SJSA1 (cell line): ENCODE results near the gene KAT5. TPM values are rescaled to one million over a fixed set of nuclear protein-coding genes. Genes with fewer than 3 reads are reported as not detected.
A peak's percentile ranks its signal among the peaks of the same experiment; 100 is the strongest.
"Not testable (repeated sequence)": the region's sequence is repeated elsewhere in the genome, so short reads cannot be mapped to it uniquely, and the experiment has no call there.

Experiments
- DNase-seq, 2 experiments: peaks; one replicate each; pipeline ENCODE4 v3.0.0-alpha.2; 2015 to 2020; ENCODE audit warnings: low spot score in 2 of 2, low read depth in 1 of 2
- H3K27ac ChIP-seq: fragments of 250-450 bp; sonication (Bioruptor Pico); 2 replicates; pipeline ENCODE4 v1.5.1; 2020; ENCODE audit warnings: mild to moderate bottlenecking, moderate library complexity
- H3K27me3 ChIP-seq: fragments of 250-450 bp; sonication (Bioruptor Pico); replicated peaks from 2 replicates; pipeline ENCODE4 v1.5.1; 2020; ENCODE audit warnings: mild to moderate bottlenecking, moderate library complexity
- H3K36me3 ChIP-seq: fragments of 250-450 bp; sonication (Bioruptor Pico); 2 replicates; pipeline ENCODE4 v1.5.1; 2020; ENCODE audit warnings: mild to moderate bottlenecking
- H3K4me1 ChIP-seq: fragments of 250-450 bp; sonication (Bioruptor Pico); replicated peaks from 2 replicates; pipeline ENCODE4 v1.6.1; 2021; ENCODE audit warnings: mild to moderate bottlenecking
- H3K4me3 ChIP-seq: fragments of 250-450 bp; sonication (Bioruptor Pico); 2 replicates; pipeline ENCODE4 v1.5.1; 2020; ENCODE audit warnings: mild to moderate bottlenecking
- H3K9me3 ChIP-seq: fragments of 250-450 bp; sonication (Bioruptor Pico); replicated peaks from 2 replicates; pipeline ENCODE4 v1.5.1; 2020; ENCODE audit warnings: mild to moderate bottlenecking
- total RNA-seq: library from RNA; depleted of rRNA; stranded (reverse); fragments of >200 nt; shearing (Covaris generic); gene quantifications from 2 replicates; pipeline ENCODE4 v1.2.3, GENCODE V29; 2014; rRNA removed

KAT5 gene
- total RNA-seq: 90.5 and 119 TPM in 2 replicates

DNA sequence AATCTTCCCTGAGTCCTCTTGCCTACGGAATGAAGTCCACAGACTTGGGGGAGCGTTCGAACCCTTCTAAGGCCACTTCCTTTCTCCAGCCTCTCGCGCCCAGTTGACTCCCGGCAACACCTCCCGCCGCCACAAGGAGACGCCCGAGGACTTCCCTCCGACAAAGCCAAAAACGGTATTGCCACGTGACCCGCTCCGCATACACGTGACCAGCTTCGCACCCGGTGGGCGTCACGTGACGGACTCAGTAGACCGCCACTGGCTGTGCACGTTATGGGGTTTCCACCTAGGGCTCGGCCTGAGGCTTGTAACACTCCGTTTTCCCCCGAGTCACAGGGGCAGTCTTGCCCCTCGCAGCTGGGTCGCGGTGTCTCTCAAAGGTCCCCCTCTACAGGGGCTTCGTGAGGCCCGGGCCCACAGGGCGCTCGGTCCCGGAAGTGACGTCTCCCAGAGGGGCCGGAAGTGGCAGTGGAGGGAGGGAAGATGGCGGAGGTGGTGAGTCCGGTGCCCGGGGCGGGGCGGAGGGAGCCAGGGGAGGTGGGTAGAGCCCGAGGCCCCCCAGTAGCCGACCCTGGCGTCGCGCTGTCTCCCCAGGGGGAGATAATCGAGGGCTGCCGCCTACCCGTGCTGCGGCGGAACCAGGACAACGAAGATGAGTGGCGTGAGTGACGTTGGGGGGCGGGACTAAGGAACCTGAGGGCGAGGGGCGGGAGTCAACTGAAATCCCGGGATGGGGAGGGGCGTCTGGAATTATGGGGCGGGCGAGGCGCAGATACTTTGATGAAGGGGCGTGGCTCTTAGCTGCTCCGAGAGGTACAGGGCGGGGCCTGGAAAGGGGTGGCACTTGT lies at the start of gene KAT5:
Gene KAT5 (plus strand): TSS at position 468 of the 848 bp plus-strand sequence. CDS start 16 bp downstream, at position 484.
- peaks cover 45% of the 10 kb centered on the region for H3K36me3 ChIP-seq
- DNase-seq: peak; percentile 100
- peak within 1 kb of the TSS; percentile 96 for H3K27ac ChIP-seq
- H3K9me3 ChIP-seq: no peaks in the 10 kb centered on the region
- H3K4me3 ChIP-seq: peak within 1 kb of the TSS; percentile 57
- H3K4me1 ChIP-seq: peaks cover 24% of the 10 kb centered on the region
- H3K27me3 ChIP-seq: no peaks in the 10 kb centered on the region

DNA sequence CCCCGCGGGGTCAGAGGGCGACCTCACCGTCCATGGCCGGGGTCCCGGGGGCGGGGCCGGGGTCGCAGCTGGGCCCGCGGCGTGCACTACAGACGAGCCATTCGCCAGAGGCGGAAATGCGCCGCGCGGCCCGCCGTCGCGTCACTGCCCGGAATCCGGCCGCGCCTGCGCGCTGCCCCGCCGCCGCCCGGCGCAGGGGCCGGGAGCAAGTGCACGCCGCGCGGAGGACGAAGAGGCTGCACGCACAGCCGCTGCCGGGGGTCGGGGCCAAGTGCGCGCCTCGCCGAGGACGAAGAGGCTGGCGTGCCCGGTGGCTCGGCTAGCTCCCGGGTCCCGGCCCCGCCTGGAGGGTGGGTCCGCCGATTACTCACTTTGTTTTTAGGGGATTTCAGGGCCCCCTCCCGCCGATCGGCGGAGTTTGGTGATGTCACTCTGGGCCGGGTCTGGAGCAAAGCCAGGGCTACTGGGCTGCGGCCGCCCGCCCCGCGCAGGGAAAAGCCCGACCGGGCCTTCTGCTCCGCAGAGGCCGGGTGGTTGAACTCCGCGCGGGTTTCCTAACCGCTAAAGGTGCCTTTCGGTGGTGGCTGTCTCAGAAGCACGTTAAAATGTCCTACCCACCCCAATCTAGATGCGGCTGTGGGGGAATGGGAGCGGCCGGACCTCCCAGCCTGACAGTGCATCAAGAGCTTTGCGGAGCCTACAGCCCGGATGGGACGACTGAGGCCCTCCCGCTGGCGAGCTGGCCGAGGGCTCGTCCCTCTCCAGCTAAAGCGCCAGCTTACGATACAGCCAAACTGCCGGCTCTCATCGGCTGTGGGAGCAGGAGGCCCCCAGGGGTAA lies 49.0 kb upstream of the KAT5 start, which contains the start of gene RELA:
Gene RELA (minus strand): TSS at position 118 of the 840 bp plus-strand sequence. CDS start 84 bp downstream, at position 34.
- Histone ChIP-seq H3K9me3 (no peaks in the 10 kb centered on the region), H3K36me3 (peaks cover 53% of the 10 kb centered on the region), H3K27ac (peak within 1 kb of the TSS; percentile 88), H3K4me3 (peak within 1 kb of the TSS; percentile 95), H3K4me1 (peaks cover 20% of the 10 kb centered on the region), H3K27me3 (no peaks in the 10 kb centered on the region)
- DNase-seq: peak; percentile 99 to 100

DNA sequence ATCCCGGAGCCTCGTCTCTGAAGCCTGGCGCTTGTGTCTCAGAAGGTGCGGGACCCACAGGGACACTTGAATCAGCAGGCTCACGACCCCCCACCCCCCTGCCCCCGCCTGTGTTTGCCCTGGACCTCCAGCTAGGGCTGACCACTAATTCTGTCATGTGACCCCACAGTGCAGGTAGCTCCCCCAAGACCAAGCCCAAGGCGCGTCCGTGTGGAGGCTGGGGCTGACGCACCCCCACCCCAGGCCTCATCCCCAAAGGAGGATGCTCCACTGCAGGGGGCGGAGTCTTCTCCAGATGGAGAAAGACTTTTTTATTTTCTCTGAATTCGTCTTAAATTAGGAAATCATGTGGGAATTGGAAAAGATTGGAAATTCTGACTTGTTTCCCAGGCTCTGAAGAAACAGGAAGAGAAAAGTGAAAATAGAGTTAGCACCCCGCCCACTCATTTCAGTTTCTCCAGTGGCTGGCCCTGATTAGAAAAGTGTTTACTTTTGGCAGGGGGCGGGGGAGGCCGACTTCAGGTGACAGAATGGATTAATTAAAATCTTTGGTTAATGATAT lies 48.3 kb upstream of the KAT5 start:
- no peaks in the 10 kb centered on the region for H3K27me3 ChIP-seq
- peak overlapping the region; percentile 88 for H3K27ac ChIP-seq
- no peaks in the 10 kb centered on the region for H3K9me3 ChIP-seq
- peaks cover 20% of the 10 kb centered on the region for H3K4me1 ChIP-seq
- DNase-seq: peak in 1 of 2 experiments; percentile 71
- H3K4me3 ChIP-seq: peak overlapping the region; percentile 95
- peaks cover 46% of the 10 kb centered on the region for H3K36me3 ChIP-seq

DNA sequence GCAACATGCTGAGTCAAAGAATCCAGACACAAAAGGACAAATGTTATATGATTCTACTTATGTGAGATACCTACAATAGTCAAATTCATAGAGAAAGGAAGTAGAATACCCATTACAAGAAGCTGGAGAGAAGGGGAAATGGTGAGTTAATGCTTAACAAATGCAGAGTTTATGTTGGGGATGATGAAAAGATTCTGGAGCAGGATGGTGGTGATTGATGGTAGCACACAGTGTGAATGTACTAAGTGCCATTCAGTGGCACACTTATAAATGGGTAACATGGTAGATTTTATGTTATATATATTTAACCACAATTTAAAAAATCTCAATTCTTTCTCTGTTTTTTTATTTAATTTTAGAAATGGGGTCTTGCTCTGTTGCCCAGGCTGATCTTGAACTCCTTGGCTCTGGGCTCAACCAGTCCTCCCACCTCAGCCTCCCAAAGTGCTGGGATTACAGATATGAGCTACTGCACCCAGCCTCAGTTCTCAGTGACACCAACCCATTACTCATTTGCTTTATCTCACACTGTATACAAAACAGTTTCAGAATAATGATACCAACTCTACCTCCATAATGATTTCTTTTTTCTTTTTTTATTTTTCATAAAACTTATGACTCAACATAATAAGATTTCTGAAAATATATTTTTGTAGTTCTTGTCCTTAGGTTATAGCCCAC lies 39.7 kb upstream of the KAT5 start:
- H3K27me3 ChIP-seq: 0 out of 2 replicates have a peak, but pooled peaks cover 5% of the 10 kb centered on the region
- DNase-seq: no peak

DNA sequence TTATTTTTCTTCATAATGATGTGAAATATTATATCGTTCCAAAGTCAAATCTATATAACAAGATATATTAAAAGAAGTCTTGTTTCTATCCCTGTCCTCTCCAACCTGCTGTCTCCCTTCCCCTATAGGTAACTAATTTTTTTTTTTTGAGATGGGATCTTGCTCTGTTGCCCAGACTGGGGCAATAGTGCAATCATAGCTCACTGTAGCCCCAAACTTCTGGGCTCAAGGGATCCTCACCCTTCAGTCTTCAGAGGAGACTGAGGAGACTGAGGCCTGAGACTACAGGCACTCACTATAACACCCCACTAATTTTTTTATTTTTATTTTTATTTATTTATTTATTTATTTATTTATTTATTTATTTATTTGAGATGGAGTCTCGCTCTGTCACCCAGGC lies 39.1 kb upstream of the KAT5 start:
- H3K9me3 ChIP-seq: no peaks in the 10 kb centered on the region
- no peaks in the 10 kb centered on the region for H3K36me3 ChIP-seq
- no peaks in the 10 kb centered on the region for H3K4me1 ChIP-seq
- H3K4me3 ChIP-seq: no peak overlapping the region
- no peak overlapping the region for H3K27ac ChIP-seq
- H3K27me3 ChIP-seq: 0 out of 2 replicates have a peak, but pooled peaks cover 5% of the 10 kb centered on the region
- DNase-seq: no peak

More for the DNA sequence above, 39.7 kb upstream of the KAT5 start:
- H3K4me3 ChIP-seq: no peak overlapping the region
- no peaks in the 10 kb centered on the region for H3K36me3 ChIP-seq
- no peak overlapping the region for H3K27ac ChIP-seq
- no peaks in the 10 kb centered on the region for H3K9me3 ChIP-seq
- H3K4me1 ChIP-seq: no peaks in the 10 kb centered on the region

DNA sequence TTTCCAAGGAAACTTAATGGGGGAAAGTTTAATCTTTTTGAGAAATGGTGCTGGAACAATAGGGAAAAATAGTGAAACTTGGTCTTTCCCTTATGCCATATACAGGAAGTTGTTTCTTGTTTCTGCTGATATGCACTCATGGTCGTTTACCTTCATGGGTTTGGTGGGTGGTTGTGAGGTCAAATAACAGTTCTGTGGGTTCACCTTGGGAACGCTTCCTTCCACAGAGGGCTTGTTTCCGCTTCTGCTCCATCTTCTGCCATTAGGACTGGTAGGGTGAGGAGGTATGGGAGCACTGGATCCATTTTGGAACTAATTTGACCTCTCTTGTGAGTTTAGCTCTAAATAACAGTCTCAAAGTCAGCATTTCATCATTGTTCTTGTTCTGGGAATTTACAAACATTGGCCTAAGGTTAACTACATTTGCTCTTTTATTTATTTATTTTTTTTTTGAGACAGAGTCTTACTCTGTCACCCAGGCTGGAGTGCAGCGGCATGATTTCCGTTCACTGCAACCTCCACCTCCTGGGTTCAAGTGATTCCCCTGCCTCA lies 31.8 kb upstream of the KAT5 start:
- no peak overlapping the region for H3K4me3 ChIP-seq
- H3K27ac ChIP-seq: no peak overlapping the region

DNA sequence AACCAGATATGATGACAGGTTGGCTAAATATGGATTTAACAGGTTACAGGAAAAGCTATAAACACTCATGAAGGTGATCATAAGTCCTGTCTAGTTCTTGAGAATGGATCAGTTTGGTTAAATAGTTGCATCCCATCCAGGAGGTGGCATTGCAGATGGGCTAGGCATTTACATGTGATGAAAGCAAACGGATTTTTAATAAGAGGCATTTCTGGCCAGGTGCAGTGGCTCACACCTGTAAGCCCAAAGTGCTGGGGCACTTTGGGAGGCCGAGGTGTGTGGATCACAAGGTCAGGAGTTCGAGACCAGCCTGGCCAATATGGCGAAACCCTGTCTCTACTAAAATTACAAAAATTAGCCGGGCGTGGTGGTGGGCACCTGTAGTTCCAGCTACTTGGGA lies 28.6 kb upstream of the KAT5 start:
- not testable (repeated sequence) for H3K9me3 ChIP-seq, H3K36me3 ChIP-seq, H3K4me3 ChIP-seq, H3K27ac ChIP-seq, DNase-seq, H3K4me1 ChIP-seq
- H3K27me3 ChIP-seq: peaks cover 13% of the 10 kb centered on the region

More for the DNA sequence above, 31.8 kb upstream of the KAT5 start:
- Histone ChIP-seq H3K9me3 (no peaks in the 10 kb centered on the region), H3K27me3 (peaks cover 13% of the 10 kb centered on the region), H3K36me3 (no peaks in the 10 kb centered on the region), H3K4me1 (no peaks in the 10 kb centered on the region)
- DNase-seq: no peak

DNA sequence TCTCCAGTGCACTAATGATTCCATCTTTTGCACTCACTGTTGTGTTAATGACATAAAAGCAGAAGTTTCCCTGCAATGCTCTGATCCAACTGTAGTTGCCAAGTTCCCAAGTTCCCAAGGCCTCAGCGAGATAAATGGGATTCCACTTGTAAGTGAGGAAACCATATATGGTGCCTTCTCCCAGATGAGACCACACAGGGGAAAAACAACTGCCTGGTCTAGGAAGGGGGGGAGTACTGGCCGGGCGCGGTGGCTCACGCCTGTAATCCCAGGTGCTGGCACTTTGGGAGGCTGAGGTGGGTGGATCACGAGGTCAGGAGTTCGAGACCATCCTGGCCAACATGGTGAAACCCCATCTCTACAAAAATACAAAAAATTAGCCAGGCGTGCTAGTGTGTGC lies 26.1 kb upstream of the KAT5 start:
- DNase-seq: no peak
- Histone ChIP-seq H3K27ac (no peak overlapping the region), H3K4me1 (no peaks in the 10 kb centered on the region), H3K36me3 (no peaks in the 10 kb centered on the region), H3K4me3 (no peak overlapping the region), H3K9me3 (no peaks in the 10 kb centered on the region), H3K27me3 (peaks cover 19% of the 10 kb centered on the region)

DNA sequence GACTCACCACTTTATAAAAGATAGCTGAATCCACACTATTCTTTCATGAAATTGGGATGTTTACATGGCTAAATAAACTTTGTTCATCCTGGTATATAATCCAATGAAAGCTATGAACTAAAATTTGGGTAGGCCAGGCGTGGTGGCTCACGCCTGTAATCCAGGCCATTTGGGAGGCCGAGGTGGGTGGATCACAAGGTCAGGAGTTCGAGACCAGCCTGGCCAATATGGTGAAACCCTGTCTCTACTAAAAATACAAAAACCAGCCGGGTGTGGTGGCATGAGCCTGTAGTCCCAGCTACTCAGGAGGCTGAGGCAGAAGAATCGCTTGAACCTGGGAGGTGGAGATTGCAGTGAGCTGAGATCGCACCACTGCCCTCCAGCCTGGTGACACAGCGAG lies 20.2 kb upstream of the KAT5 start:
- H3K27ac ChIP-seq, H3K4me3 ChIP-seq, H3K36me3 ChIP-seq, H3K4me1 ChIP-seq, DNase-seq, H3K9me3 ChIP-seq: not testable (repeated sequence)
- H3K27me3 ChIP-seq: peaks cover 17% of the 10 kb centered on the region; the same call in 1 of the 2 replicates

DNA sequence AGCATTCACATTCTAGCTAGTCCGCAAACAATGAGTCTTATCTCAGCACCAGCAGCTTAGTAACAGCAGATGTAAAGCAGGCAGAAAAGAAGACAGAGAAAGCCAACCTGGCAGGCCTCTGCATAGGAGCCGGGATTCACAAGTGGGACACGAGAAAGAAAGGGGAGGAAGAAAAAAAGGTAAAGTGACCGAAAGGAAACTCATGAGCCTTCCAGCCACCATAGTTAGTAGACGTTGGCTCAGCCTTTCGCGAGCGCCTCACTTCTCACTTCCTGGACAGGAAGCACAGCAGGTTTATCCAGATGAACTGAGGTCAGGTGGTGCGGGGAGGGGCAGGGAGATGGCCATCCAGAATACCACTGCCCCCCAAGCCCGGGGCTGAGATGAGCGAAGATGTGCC lies 19.7 kb upstream of the KAT5 start:
- Histone ChIP-seq H3K4me3 (no peak overlapping the region), H3K36me3 (no peaks in the 10 kb centered on the region), H3K4me1 (peaks cover 7% of the 10 kb centered on the region), H3K27ac (no peak overlapping the region), H3K27me3 (peaks cover 17% of the 10 kb centered on the region; the same call in 1 of the 2 replicates), H3K9me3 (no peaks in the 10 kb centered on the region)
- no peak for DNase-seq

DNA sequence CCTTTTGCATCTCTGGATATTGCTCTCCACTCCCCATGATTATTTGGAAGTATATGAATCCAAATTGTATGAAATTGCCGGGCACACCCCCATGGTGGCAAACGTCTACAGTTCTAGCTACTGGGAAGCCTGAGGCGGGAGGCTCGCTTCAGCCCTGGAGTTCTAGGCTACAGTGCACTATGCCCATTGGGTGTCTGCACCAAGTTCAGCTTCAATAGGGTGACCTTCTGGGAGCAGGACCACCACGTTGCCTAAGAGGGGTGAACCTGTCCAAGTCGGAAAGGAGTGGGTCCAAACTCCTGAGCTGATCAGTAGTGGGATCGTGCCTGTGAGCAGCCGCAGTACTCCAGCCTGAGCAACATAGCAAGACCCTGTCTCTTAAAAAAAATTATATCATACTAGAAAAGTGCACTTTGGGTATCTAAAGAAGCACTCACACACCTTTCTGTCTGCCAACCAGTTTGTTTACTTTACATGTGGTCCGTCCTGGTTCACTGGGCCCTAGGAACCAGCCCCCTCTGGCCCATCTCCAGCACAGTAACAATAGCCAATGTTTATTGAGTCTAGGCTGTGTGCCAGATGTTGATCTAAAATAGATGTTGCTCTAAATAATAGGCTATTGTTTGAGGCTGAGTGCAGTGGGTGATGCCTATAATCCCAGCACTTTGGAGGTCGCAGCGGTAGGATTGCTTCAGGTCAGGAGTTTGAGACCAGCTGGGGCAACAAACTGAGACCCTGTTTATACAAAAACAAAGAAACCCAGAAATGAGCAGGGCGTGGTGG lies 16.4 kb upstream of the KAT5 start:
- DNase-seq: peak in 1 of 2 experiments; percentile 66
- Histone ChIP-seq H3K27ac (no peak overlapping the region), H3K27me3 (peaks cover 18% of the 10 kb centered on the region), H3K4me3 (no peak overlapping the region), H3K36me3 (no peaks in the 10 kb centered on the region), H3K9me3 (no peaks in the 10 kb centered on the region), H3K4me1 (peaks cover 7% of the 10 kb centered on the region)

DNA sequence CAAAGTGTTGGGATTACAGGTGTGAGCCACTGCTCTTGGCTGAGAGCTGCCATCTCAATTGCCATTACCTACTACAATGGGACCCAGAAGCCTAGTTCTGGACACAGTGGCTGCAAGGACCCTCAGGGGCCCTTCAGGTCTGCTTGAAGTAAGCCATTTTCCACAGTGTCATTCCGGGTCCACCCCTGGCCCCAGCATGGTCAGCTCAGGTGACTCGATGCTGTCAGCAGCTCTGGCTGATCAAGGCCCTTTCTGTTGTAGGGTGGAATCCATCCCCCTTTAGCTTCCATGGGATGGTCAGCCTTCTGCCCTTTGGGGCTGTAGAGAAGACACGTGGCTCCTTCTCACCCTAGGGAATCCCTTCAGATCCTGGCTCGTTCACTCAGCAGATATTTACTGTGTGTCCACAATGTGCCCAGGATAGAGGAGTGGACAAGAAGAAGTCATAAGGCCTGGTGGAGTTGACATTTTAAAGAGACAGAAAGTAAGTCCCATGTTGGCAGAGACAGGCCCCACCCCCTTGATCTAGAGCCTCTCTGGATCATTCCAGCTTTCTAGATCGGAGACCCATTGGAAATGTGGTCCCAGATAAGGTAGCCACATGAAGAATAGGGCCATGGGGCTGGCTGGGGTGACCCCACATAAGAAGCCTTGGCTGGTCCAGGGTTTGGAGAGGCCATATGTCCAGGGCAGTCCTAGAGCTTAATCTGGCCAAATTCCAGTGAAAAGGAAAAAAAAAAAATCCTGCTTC lies 15.1 kb upstream of the KAT5 start:
- peaks cover 7% of the 10 kb centered on the region for H3K4me1 ChIP-seq
- H3K9me3 ChIP-seq: no peaks in the 10 kb centered on the region
- H3K27ac ChIP-seq: no peak overlapping the region
- no peak for DNase-seq
- peaks cover 23% of the 10 kb centered on the region for H3K27me3 ChIP-seq
- H3K36me3 ChIP-seq: no peaks in the 10 kb centered on the region
- no peak overlapping the region for H3K4me3 ChIP-seq
